Stromal cell of bone marrow (primary cell): ENCODE data around the gene BTBD2.

ENCODE experiments used
- DNase-seq: peaks from one replicate; pipeline ENCODE4 v3.0.0-alpha.2; 2012; ENCODE audit warnings: low read depth

Gene BTBD2

DNA sequence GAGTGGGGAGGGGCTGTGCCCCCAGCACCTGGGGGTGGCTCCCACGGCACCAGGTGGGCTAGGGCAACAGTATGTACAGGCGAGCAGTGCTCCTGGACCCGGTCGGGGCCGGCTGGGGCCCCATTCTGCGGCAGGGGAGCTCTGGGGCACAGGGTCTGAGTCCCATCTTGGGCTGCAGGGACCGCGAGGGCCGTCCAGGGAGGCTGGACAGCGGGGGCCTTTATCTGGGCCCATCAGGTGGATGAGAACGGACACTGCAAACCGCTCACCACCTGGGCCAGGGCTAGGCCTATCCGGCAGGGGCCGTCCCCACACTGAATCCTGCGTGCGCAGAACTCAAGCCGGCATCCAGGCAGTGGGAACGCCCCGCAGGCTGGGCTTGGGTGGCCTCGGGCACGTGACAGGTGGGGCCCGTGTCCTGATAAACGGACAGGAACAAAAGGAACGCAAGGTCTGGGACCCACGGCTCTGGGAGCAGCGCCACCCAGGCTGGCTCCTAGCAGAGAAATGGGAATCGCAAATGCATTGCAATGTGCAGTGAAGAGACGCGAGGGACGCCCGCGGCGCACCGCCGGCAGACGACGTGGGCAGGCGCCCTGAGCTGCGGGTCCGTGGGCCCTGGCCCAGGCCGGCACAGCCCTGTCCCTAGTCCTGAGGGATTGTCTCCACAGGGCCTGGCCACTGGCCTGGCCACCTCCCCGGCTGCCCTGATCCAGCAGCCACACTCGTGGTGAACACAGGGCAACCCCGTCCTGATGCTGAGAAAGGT lies 29.7 kb downstream of the BTBD2 start:
- no peak for DNase-seq

GRCh38 chr19:1984357-1984756 lies 31.2 kb downstream of the BTBD2 start:
- no peak for DNase-seq

DNA sequence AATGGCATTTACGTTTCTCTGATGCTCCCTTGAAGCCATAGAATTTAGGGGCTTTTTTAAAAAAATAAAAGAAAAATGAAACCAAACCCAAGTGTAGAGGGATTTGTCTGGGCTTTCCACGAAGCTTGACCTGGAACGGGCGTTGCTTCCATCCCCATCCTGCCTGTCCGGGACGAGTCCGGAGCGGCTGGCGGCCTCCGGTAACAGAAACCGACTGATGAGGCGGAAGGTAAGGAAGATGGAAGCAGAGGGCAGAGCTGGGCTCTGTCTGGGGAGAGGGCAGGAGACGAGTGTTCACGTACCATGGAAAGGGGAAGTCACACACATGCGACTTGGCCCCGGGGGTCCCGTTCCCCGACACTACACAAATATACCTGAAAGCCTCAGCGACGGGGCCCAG lies 34.3 kb downstream of the BTBD2 start:
- no peak for DNase-seq

DNA sequence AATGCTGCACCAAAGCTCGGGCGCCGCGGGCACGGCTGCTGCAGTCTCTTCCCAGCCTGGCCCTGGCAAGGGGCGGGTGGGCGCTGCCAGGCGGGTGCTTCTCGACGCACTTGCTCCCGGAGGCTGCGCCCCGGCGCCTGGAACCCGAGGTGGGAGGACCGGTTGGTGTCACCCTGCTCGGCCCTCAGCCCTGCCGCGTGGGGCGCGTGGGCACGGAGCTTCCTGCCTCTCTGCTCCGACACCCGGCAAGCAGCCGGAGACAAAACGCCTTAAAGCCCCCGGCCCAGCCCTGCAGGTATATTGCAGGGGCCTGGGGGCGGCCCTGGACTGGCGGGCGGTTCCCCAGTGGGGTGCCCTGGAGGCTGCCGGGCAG lies 34.7 kb downstream of the BTBD2 start:
- DNase-seq = no peak

- no peak for DNase-seq
Observed at GRCh38 chr19:1980091-1980808, 35.3 kb downstream of the BTBD2 start.

DNA sequence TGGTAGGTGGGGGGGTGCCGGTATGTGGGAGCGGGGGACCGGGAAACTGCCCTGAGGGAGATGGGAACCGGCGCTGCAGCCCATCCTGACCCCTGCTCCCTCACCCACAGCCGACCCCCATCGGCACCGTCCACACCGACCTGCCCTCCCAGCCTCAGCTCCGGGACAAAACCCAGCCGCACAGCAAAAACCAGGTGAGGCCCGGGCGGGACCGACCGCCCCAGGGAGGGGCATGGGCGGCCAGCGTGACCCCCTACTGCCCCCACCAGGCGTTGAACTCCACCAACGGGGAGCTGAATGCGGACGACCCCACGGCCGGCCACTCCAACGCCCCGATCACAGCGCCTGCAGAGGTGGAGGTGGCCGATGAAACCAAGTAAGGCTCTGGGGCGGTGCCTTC lies 35.9 kb downstream of the BTBD2 start:
- no peak for DNase-seq

DNA sequence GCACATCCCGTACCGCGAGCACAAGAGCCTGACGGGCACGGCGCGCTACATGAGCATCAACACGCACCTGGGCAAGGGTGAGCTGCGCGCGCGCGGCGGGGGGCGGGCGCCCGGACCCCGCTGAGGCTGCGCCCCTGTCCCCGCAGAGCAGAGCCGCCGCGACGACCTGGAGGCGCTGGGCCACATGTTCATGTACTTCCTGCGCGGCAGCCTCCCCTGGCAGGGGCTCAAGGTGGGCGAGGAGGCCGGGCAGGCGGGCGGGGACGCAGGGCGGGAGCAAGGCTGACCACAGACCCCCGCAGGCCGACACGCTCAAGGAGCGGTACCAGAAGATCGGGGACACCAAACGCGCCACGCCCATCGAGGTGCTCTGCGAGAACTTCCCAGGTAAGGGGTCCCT lies 36.5 kb downstream of the BTBD2 start:
- DNase-seq = no peak

- no peak for DNase-seq
Observed at GRCh38 chr19:1978346-1978894, 37.1 kb downstream of the BTBD2 start.

DNA sequence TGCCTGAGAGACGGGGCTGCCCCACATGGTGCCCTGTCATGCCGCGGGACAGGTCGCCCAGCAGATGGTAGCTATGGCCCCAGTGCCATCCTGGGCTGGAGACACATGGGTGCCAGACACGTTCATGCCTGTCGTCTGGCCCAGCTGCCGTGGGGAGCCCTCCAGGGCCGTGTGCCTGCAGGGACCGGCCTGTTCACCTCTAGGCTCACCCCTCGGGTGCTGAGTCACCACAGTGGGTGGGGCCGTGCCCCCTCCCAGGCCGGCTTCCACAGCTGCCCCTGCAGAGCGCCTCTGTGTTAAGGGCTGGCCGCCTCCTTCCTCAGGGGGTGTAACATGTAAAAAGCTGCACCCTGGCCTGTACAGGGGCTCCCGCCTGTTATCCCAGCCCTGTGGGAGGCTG lies 38.4 kb downstream of the BTBD2 start:
- no peak for DNase-seq

GRCh38 chr19:1975162-1975480 lies 40.4 kb downstream of the BTBD2 start:
- DNase-seq = no peak

GRCh38 chr19:1974381-1975161 lies 40.9 kb downstream of the BTBD2 start:
- no peak for DNase-seq

DNA sequence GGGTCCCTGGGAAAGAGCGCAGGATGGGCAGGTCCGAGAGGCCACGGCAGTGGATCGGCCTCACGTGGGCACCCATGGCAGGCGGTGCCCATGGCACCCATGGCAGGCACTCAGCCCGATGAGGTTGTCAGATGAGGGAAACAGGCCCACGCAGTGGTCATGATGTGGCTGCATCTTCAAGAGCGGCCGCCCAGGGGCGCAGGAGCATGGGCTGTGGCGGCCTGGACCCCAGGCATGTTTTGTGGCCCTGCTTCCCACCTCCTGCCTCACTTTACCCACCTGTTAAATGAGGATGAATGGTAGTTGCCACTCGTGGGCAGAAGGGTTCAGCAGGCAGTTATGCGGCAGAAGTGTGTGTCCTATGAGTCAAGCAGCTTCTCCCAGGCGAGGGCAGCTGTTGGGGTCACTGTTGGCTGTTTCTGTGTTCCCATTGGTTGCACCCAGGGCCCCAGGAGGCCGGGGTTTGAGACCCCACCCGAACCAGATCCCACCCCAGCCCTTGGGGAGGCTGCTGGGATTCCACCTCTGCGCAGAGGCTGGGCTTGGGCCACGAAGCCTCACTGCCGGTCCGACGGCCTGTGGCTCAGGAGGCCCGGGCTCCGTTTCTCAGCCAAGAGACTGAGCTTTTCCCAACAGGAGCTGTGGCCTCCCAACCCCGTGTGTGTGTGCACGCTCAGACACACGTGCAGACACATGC lies 44.6 kb downstream of the BTBD2 start:
- DNase-seq = no peak

- no peak for DNase-seq
Observed at GRCh38 chr19:1970003-1970805, 45.3 kb downstream of the BTBD2 start.

DNA sequence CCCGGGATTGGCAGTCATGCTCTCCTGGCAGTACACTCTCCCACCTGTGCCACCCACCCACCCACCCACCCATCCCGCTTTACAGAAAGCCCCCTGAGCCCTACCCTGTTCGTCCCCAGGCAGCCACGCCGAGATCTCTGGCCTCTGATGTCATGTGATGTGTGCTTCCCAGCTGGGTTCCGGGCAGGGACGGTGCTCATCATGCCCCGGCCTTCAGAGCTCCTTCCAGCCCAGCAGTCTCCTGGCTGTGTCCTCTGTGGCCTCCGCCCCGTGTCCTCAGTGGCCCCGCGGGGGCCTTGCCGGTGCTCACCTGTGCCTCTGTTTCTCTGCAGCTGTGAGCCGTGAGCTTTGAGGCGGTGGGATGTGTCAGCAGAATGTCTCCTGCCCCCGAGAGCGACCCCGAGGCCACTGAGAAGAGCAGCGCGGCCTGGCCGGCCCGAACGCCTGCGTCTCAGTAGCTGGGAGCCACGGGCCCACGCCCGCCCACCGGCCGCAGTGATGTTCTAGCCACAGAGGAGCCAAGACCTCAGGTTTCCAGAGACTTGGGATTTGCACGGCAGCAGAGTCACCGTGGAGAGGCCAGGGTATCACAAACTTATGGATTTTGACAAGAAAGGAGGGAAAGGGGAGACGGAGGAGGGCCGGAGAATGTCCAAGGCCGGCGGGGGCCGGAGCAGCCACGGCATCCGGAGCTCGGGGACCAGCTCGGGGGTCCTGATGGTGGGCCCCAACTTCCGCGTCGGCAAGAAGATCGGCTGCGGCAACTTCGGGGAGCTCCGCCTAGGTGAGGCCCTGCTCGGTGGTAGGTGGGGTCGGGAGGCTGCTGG lies 46.1 kb downstream of the BTBD2 start:
- no peak for DNase-seq

DNA sequence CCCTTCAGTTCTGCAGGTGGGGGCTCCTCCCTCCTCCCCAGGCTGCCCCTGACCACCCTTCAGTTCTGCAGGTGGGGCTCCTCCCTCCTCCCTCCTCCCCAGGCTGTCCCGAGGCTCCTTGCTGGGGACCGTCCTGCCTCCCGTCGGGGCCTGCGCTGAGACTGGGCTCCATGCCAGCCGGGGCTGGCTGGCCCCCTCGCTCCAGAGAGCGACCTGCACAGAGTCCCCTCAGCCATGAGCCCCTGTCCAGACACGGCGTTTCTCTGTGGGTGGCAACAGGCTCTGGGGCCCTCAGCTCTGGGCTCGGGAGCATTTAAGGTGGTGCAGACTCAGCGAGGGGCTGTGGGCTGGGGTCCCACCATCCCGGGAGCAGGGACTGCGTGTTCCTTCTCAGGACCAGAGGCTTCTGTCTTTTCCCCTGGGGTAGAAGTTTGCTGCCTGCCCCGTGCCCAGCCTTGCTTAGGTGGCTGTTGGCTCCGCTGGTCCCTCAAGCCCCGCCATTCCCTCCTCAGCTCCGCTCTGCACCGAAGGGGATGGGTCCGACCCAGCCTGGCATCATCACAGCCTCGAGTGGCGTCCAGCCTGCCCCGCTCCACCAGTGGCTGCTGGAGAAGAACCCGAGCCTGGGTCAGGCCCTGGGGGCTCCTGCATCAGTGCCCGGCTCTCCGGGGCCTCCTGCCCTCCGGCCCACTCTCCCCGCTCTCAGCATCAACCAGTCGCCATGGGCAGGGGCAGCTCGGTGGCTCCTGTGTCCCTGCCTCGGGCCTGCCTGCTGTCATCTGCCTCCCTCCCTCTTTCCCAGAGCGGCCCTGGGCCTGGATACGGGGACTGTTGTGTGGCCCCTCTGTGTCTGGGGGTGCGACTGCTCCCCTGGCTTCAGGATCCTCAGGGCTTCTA lies 47.0 kb downstream of the BTBD2 start:
- no peak for DNase-seq

DNA sequence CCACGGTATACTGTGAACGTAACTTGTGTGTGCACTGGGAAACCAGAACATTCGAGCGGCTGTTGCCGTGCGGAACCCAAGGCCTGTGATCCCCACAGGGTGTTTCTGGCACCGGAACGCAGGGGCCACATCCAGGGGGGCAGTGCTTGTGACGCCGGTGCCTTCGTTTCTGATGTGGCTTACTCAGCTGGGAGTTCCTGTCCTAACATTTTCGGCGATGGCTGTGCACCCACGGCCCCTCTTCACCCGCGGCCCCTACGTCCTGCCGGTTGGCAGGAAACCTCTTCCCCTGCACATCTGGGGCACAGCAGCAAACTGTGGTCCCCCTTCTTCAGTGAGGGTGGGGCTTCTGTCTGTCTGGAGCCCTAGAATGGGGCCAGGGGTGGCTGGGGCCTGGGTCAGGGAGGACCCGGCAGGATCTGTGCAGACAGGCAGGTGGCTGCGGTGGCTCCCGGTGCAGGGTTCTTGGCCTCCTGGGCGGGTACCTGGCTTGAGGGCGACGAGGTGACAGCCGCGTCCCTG lies 48.4 kb downstream of the BTBD2 start:
- no peak for DNase-seq

DNA sequence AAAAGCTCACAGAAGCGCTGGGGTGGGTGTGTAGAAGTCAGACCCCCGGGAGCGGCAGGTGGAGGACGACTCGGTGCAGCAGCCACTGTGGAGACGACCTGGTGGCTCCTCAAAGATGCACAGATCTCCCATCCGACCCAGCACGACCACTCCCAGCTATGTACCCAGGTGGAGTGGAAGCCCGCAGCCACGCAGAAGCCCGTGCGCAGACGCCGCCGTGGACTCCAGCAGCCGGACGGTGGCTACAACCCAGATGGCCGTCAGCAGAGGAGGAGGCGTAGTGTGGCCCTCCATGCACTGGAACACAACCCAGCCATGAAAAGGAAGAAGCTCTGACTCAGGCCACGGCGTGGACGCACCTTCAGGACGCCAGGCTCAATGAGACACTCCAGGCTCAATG lies 52.8 kb downstream of the BTBD2 start:
- DNase-seq = no peak

GRCh38 chr19:1961000-1961883 lies 54.3 kb downstream of the BTBD2 start:
- DNase-seq = no peak
